Prostate gland (tissue), 2 donors: ENCODE results near the gene CD200. TPM values are rescaled to one million over a fixed set of nuclear protein-coding genes. Genes with fewer than 3 reads are reported as not detected.
A peak's percentile ranks its signal among the peaks of the same experiment; 100 is the strongest.

Experiments used
- DNase-seq: peaks from one replicate; pipeline ENCODE4 v3.0.0-alpha.2; 2019; ENCODE audit warnings: low spot score
- H3K27ac ChIP-seq, 2 donors: fragments of 200-600 bp; sonication (generic); 2 replicates each; pipeline ENCODE4 v1.5.1; 2017 to 2019
- H3K27me3 ChIP-seq: fragments of 200-600 bp; sonication (generic); replicated peaks from 2 replicates; pipeline ENCODE4 v1.5.1; 2019; ENCODE audit not compliant: insufficient read depth
- H3K36me3 ChIP-seq, 2 donors: fragments of 200-600 bp; sonication (generic); 1 replicate in 1 of 2; 2 replicates in 1 of 2; pipeline versions ENCODE4 v1.5.1 to v1.8.1; 2017 to 2019
- H3K4me1 ChIP-seq: fragments of 200-600 bp; sonication (generic); replicated peaks from 2 replicates; pipeline ENCODE4 v1.5.1; 2019
- H3K4me3 ChIP-seq, 2 donors: fragments of 200-600 bp; sonication (generic); 2 replicates each; pipeline ENCODE4 v1.5.1; 2017 to 2019
- H3K9me3 ChIP-seq: fragments of 200-600 bp; sonication (generic); 2 replicates; pipeline ENCODE4 v1.5.1; 2017
- POLR2A ChIP-seq: fragments of 450-650 bp; IDR thresholded peaks from one replicate; pipeline ENCODE4 v1.6.1; 2016; ENCODE audit warnings: antibody characterized with exemption, mild to moderate bottlenecking
- POLR2AphosphoS5 ChIP-seq: sonication (generic); formaldehyde crosslinking; IDR thresholded peaks from one replicate; pipeline ENCODE4 v1.6.1; 2017; ENCODE audit warnings: antibody characterized with exemption
- WGBS: methylation state at CpG from one replicate; pipeline ENCODE4 v1.1.5; 2018; 5-methylcytosine and 5-hydroxymethylcytosine counted together
- intact Hi-C: fragments of 100-400 bp; cut with DNase I; formaldehyde crosslinking; loops from one replicate; pipeline ENCODE4 v1.14.2; 2022
- total RNA-seq, 2 donors: library from RNA; depleted of rRNA; stranded (reverse); fragments of >200 nt; gene quantifications; one replicate each; pipeline ENCODE4 v1.1.0, GENCODE V29; 2016
- TF ChIP-seq, protein P1 (sequence below), 4 experiments: fragments of 200-600 bp in 2 of 4; fragments of 450-650 bp in 2 of 4; sonication (generic) in 2 of 4; IDR thresholded peaks; 1 replicate in 3 of 4; 2 replicates in 1 of 4; pipeline ENCODE4 v1.5.1; 2016 to 2019; ENCODE audit warnings: antibody characterized with exemption in 4 of 4, mild to moderate bottlenecking in 2 of 4, moderate library complexity in 2 of 4

Gene CD200
- total RNA-seq, 2 donors from 2014 or later, result 5.2 to 6.3 TPM

DNA sequence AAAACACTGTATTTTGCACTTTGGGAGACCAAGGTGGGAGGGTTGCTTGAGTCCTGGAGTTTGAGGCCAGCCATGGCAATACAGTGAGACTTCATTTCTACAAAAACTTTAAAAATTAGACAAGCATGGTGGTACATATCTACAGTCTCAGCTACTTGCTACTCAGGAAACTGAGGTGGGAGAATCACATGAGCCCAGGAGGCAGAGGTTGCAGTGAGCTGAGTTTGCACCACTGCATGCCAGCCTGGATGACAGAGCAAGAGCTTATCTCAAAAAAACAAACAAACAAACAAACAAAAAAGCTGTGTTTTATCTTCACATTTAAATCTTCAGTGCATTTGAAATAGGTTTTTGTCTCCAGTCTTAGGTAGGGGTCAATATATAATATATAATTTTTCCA lies 34.2 kb upstream of the CD200 start:
- TF ChIP-seq, protein P1, sequence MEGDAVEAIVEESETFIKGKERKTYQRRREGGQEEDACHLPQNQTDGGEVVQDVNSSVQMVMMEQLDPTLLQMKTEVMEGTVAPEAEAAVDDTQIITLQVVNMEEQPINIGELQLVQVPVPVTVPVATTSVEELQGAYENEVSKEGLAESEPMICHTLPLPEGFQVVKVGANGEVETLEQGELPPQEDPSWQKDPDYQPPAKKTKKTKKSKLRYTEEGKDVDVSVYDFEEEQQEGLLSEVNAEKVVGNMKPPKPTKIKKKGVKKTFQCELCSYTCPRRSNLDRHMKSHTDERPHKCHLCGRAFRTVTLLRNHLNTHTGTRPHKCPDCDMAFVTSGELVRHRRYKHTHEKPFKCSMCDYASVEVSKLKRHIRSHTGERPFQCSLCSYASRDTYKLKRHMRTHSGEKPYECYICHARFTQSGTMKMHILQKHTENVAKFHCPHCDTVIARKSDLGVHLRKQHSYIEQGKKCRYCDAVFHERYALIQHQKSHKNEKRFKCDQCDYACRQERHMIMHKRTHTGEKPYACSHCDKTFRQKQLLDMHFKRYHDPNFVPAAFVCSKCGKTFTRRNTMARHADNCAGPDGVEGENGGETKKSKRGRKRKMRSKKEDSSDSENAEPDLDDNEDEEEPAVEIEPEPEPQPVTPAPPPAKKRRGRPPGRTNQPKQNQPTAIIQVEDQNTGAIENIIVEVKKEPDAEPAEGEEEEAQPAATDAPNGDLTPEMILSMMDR (IDR thresholded peaks at IDR 0.05), result no peak
- TF ChIP-seq POLR2AphosphoS5 (no peak), POLR2A (no peak)
- no peak overlapping the region for H3K4me3 ChIP-seq
- H3K36me3 ChIP-seq, result no peaks in the 10 kb centered on the region
- no peaks in the 10 kb centered on the region for H3K4me1 ChIP-seq
- no peaks in the 10 kb centered on the region for H3K9me3 ChIP-seq
- intact Hi-C loops, result no loop called here
- no peaks in the 10 kb centered on the region for H3K27me3 ChIP-seq
- H3K27ac ChIP-seq, result no peak overlapping the region
- DNase-seq, result no peak

DNA sequence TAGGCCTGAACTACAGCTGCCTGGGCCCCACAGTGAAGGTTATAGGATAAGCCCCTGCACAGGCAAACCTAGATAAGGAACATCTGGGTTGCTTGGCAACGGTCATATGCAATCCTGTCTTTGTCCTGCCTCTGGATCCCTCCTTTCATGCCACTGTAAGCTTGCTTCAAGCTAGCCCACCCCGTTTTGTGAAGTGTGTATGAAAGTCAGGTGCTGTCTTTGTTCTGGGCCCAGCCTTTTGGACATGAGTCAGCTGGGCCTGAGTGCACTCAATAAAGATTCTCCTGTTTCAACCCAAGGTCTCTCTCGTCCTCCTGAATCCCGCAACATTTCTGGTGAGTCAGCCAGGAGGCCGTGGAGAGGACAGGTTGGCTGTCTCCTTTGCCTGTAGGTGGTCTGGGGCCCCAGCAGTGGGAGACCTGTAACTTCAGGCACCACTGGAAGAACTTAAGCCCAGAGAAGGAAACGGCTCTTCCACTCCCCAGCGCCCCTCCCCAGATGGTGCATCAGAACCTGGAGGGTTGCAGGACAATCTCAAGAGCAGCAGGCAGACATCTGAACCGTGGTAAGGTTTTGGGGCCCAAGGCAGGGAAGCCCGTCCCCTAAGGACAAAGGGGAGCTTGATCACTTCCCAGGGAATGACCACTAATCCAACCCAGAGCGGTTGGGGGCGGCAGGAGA lies 30.7 kb upstream of the CD200 start:
- TF ChIP-seq POLR2A (no peak), POLR2AphosphoS5 (no peak)
- TF ChIP-seq, protein P1 (IDR thresholded peaks at IDR 0.05), result no peak
- no peak for DNase-seq
- Histone ChIP-seq H3K4me1 (no peaks in the 10 kb centered on the region), H3K27me3 (no peaks in the 10 kb centered on the region), H3K27ac (no peak overlapping the region), H3K4me3 (no peak overlapping the region), H3K36me3 (no peaks in the 10 kb centered on the region), H3K9me3 (no peaks in the 10 kb centered on the region)
- 82% methylated on average over 11 of the region's 11 CpGs for WGBS
- intact Hi-C loops, result no loop called here

DNA sequence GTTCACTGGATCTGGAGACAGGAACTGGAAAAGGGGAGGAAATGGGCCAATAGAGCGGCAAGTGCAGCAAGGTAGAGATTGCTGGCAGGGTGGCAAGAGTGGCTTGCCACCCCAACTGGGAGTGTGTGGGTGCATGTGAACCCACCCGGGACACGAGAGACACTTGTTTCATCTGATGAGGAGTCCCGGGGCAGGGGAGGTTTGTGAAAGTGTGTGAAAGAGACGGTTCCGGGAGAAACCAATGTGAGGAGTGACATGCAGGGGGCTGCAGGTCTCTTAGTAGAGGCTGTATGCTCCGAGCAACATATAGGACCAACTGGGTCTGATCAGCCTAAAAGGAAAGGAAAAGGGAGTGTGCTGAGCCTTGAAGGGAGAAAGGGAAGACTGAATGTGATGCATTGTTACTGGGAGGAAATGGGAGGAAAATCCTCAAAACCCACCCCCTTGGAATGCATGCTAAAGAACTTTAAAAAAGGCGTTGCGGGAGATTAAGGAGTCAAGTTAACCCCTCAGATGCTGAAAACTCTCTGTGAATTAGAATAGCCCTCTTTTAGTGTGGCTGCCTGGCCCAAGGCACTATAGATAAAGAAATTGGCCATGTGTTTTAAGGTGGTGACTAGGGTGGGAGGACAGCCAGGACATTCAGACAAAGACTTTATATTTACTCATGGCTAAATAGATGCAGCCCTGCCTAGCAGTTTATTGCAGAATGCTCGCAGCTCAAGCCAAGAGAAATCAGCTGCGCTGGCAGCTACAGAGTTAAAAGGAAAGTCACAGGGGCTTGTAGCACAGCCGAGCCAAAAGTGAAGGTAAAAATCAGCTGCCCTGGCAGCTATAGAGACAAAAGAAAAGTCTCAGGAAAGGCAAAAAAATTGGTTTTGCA lies 29.8 kb upstream of the CD200 start:
- WGBS, result 26% methylated on average over 12 of the region's 12 CpGs
- TF ChIP-seq POLR2AphosphoS5 (no peak), POLR2A (no peak)
- TF ChIP-seq, protein P1 (IDR thresholded peaks at IDR 0.05), result no peak
- H3K36me3 ChIP-seq, result no peaks in the 10 kb centered on the region
- H3K27me3 ChIP-seq, result no peaks in the 10 kb centered on the region
- peak overlapping the region; percentile 23 to 34 for H3K4me3 ChIP-seq
- H3K4me1 ChIP-seq, result no peaks in the 10 kb centered on the region
- H3K9me3 ChIP-seq, result no peaks in the 10 kb centered on the region
- H3K27ac ChIP-seq, result peak overlapping the region in 1 of 2 donors; percentile 26
- intact Hi-C loops, result no loop called here
- DNase-seq, result no peak

DNA sequence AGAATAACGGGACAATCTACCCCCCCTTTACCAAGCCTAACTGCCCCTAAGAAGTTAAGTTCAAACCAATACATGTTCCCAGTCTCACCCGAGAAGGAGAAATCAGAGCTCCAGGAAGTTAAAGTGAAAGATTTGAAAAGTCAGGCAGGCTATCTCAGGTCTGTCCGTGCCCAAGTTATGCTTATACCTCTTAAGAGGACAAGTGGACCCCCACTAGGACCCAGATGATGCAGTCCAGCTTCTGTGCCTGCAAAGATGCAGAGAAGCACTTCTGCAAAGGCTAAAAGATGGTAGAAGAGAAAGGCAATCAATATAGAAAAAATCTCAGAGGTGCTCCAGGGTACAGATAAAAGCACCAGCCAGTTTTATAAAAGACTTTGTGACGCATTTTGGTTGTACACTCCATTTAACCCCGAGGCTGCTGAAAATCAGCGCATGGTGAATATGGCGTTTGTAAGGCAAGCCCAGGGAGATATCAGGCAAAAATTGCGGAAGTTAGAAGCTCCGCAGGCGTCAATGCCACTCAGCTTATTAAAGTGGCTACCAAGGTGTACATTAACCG lies 29.1 kb upstream of the CD200 start:
- Histone ChIP-seq H3K36me3 (no peaks in the 10 kb centered on the region), H3K9me3 (no peaks in the 10 kb centered on the region), H3K4me1 (no peaks in the 10 kb centered on the region), H3K27me3 (no peaks in the 10 kb centered on the region), H3K27ac (peak overlapping the region in 1 of 2 donors; percentile 26), H3K4me3 (peak overlapping the region; percentile 23 to 34)
- no peak for DNase-seq
- intact Hi-C loops, result no loop called here
- WGBS, result 13% methylated on average over 11 of the region's 11 CpGs
- TF ChIP-seq, protein P1 (IDR thresholded peaks at IDR 0.05), result no peak
- TF ChIP-seq POLR2AphosphoS5, result no peak
- no peak for TF ChIP-seq POLR2A
